Adrenal gland (tissue), 12 donors: ENCODE data around the gene APLP1. TPM values are rescaled to one million over a fixed set of nuclear protein-coding genes. Genes with fewer than 3 reads are reported as not detected.

Source experiments
- DNase-seq, 7 donors: peaks; one replicate each; pipeline ENCODE4 v3.0.0-alpha.2; 2019 to 2020
- H3K27ac ChIP-seq, 5 donors: fragments of 200-600 bp; sonication (generic) in 4 of 5; 1 replicate in 3 of 5; 2 replicates in 2 of 5; pipeline versions ENCODE4 v1.5.1 to v1.8.0; 2016 to 2020; ENCODE audit warnings: mild to moderate bottlenecking in 1 of 5
- H3K27me3 ChIP-seq: fragments of 200-600 bp; 2 replicates; pipeline ENCODE4 v1.8.0; 2021
- H3K36me3 ChIP-seq, 2 donors: fragments of 200-600 bp; replicated peaks in 1 of 2; 1 replicate in 1 of 2; 2 replicates in 1 of 2; pipeline versions ENCODE4 v1.5.1 to v1.8.0; 2018 to 2022
- H3K4me1 ChIP-seq, 2 donors: fragments of 200-600 bp; replicated peaks in 1 of 2; 1 replicate in 1 of 2; 2 replicates in 1 of 2; pipeline versions ENCODE4 v1.5.1 to v1.8.0; 2018 to 2021
- H3K4me3 ChIP-seq, 4 donors: fragments of 200-600 bp; sonication (generic) in 3 of 4; one replicate each; pipeline ENCODE4 v1.5.1; 2016 to 2018
- H3K9me3 ChIP-seq, 3 donors: fragments of 200-600 bp; sonication (generic) in 1 of 3; replicated peaks in 1 of 3; 1 replicate in 2 of 3; 2 replicates in 1 of 3; pipeline versions ENCODE4 v1.5.1 to v1.8.0; 2016 to 2021
- POLR2A ChIP-seq, 2 donors: fragments of 450-650 bp; IDR thresholded peaks; one replicate each; pipeline ENCODE4 v1.6.1; 2017; ENCODE audit warnings: antibody characterized with exemption in 2 of 2, mild to moderate bottlenecking in 2 of 2, moderate library complexity in 1 of 2
- WGBS, 4 donors: extraction: QIAGEN DNeasy Blood & Tissue Kit in 2 of 4; methylation state at CpG; one replicate each; pipeline versions ENCODE4 v1.1.5 to v1.1.7; 2013 to 2017; 5-methylcytosine and 5-hydroxymethylcytosine counted together
- intact Hi-C, 2 donors: fragments of 100-400 bp; cut with DNase I; formaldehyde crosslinking; loops; one replicate each; pipeline versions ENCODE4 v1.14.1 to v1.15.0; 2022 to 2023
- polyA plus RNA-seq, 3 donors: library from polyadenylated mRNA; stranded (reverse); fragments of 200-250 nt in 2 of 3; fragments of 350-450 nt in 1 of 3; fragmentation: Illumina TruSeq in 1 of 3; extraction: RNeasy Lipid Tissue Mini Kit (QIAGEN cat#74804) in 1 of 3; gene quantifications; one replicate each; pipeline ENCODE4 v1.2.3, GENCODE V29; 2013 to 2014
- small RNA-seq, 2 donors: library from RNA; depleted of rRNA; stranded (forward); fragments of <200 nt; gene quantifications; one replicate each; pipeline ENCODE3, GENCODE V24; 2016
- total RNA-seq, 9 donors: library from RNA; depleted of rRNA in 4 of 9; stranded (reverse); fragments of >200 nt in 4 of 9; fragments of 120-200 nt in 1 of 9; fragmentation: NEBNext Ultra II Directional in 1 of 9; extraction: Animal tissue kit (Norgen Biotek cat#: 25700) in 1 of 9; gene quantifications; one replicate each; pipeline versions ENCODE4 v1.1.0 to v1.2.4, GENCODE V29; 2013 to 2023
- TF ChIP-seq, protein P1 (sequence below), 6 experiments: fragments of 450-650 bp in 4 of 6; fragments of 200-600 bp in 2 of 6; sonication (generic) in 1 of 6; IDR thresholded peaks; 1 replicate in 5 of 6; 2 replicates in 1 of 6; pipeline versions ENCODE4 v1.5.1 to v1.8.0; 2016 to 2021; ENCODE audit warnings: antibody characterized with exemption in 6 of 6, mild to moderate bottlenecking in 2 of 6, moderate library complexity in 1 of 6
- donor health status: healthy with polysubstance abuse.
- donor health status: Bipolar disorder and iron deficiency.
- donor health status: DM: yes; HTN: yes; CAD: no.
- donor health status: DM: no; HTN: no; CAD: no.
- donor health status: DM: no; HTN: no; CAD: no.
- donor health status: DM: yes; HTN: yes; CAD: no.

The APLP1 gene
- total and polyA plus RNA-seq, 12 donors, result 1.0 to 278 (median 31.0) TPM

DNA sequence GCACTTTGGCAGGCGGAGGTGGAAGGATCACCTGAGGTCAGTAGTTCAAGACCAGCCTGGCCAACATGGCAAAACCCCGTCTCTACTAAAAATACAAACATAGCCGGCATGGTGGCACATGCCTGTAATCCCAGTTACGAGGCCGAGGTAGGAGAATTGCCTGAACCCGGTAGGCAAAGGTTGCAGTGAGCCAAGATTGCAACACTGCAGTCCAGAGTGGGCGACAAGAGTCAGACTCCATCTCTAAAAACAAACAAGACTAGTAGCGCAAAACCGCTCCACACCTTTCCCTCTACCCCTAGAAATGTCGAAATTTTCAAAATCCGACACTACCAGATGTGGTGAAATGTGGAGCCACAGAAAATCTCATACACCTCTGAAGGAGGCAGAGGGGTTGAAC is 50.9 kb downstream of the APLP1 start:
- no peaks in the 10 kb centered on the region for H3K9me3 ChIP-seq
- no peaks in the 10 kb centered on the region for H3K27me3 ChIP-seq
- H3K27ac ChIP-seq, result no peak overlapping the region
- no peak for TF ChIP-seq POLR2A (IDR thresholded peaks at IDR 0.05)
- TF ChIP-seq, protein P1, sequence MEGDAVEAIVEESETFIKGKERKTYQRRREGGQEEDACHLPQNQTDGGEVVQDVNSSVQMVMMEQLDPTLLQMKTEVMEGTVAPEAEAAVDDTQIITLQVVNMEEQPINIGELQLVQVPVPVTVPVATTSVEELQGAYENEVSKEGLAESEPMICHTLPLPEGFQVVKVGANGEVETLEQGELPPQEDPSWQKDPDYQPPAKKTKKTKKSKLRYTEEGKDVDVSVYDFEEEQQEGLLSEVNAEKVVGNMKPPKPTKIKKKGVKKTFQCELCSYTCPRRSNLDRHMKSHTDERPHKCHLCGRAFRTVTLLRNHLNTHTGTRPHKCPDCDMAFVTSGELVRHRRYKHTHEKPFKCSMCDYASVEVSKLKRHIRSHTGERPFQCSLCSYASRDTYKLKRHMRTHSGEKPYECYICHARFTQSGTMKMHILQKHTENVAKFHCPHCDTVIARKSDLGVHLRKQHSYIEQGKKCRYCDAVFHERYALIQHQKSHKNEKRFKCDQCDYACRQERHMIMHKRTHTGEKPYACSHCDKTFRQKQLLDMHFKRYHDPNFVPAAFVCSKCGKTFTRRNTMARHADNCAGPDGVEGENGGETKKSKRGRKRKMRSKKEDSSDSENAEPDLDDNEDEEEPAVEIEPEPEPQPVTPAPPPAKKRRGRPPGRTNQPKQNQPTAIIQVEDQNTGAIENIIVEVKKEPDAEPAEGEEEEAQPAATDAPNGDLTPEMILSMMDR (IDR thresholded peaks at IDR 0.05), result no peak
- H3K4me3 ChIP-seq, result no peak overlapping the region
- DNase-seq, result no peak
- intact Hi-C loops, result no loop called here
- H3K36me3 ChIP-seq, result no peaks in the 10 kb centered on the region
- H3K4me1 ChIP-seq, result no peaks in the 10 kb centered on the region
- WGBS, 4 donors, result 85 to 89% (median 86%) methylated on average over 11 of the region's 11 CpGs

DNA sequence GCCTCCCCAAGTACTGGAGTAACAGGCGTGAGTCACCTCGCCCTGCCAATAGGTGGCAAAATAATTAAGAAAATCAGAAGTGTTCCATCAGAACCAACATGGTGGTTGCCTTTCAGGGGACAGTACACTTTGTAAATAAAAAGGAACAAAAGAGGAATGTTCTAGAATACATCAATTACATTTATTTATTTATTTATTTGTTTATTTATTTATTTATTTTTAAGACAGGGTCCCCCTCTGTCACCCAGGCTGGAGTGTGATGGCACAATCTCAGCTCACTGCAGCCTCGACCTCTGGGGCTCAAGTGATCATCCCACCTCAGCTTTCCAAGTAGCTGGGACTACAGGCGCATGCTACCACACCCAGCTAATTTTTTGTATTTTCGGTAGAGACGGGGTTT is 52.6 kb downstream of the APLP1 start:
- no peak for DNase-seq
- Histone ChIP-seq H3K36me3 (no peaks in the 10 kb centered on the region), H3K27ac (no peak overlapping the region), H3K4me3 (no peak overlapping the region), H3K27me3 (no peaks in the 10 kb centered on the region), H3K4me1 (no peaks in the 10 kb centered on the region), H3K9me3 (peaks cover 0 to 5% (median 0%) of the 10 kb centered on the region in 3 donors)
- WGBS, 4 donors, result 74 to 83% (median 81%) methylated on average over 6 of the region's 6 CpGs
- TF ChIP-seq, protein P1 (IDR thresholded peaks at IDR 0.05), result no peak
- no peak for TF ChIP-seq POLR2A (IDR thresholded peaks at IDR 0.05)
- intact Hi-C loops, result no loop called here

DNA sequence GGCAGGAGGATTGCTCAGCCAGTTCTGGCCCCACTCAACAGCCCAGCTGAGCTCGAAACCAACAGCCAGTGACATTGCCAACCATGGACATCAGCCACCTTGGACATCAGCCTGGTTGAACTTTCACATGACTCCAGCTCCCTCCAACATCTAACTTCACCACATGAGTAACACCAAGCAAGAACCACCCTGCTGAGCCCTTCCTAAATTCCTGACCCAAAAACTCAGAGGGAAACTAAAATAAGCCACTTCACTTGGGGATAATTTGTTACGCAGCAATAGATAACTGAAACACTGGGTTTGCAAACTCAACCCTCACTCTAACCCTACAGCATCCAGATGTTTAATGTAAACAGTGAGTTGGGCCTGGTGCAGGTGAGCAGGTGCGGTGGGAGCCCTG is 57.1 kb downstream of the APLP1 start:
- Histone ChIP-seq H3K4me3 (no peak overlapping the region), H3K9me3 (peaks cover 0 to 5% (median 0%) of the 10 kb centered on the region in 3 donors), H3K36me3 (no peaks in the 10 kb centered on the region), H3K27me3 (no peaks in the 10 kb centered on the region), H3K4me1 (peaks cover 0 to 4% of the 10 kb centered on the region in 2 donors), H3K27ac (no peak overlapping the region)
- TF ChIP-seq, protein P1 (IDR thresholded peaks at IDR 0.05), result no peak
- TF ChIP-seq POLR2A (IDR thresholded peaks at IDR 0.05), result no peak
- intact Hi-C loops, result no loop called here
- no peak for DNase-seq
- 83 to 88% (median 85%) methylated on average over 3 of the region's 3 CpGs for WGBS, 4 donors

DNA sequence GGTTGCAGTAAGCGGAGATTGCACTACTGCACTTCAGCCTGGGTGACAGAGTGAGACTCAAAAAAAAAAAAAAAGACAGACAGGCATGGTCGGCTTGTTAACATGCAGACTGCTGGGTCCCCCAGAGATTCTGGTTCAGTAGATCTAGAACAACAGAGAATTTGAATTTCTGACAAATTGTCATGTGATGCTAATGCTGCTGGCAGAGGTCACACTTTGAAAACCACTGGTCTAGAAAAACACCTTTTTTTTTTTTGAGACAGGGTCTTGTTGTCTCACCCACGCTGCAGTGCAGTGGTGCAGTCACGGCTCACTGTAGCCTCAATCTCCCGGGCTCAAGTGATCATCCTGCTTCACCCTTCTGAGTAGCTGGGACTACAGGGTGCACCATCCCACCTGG is 60.1 kb downstream of the APLP1 start:
- H3K9me3 ChIP-seq, result peaks cover 0 to 5% (median 0%) of the 10 kb centered on the region in 3 donors
- H3K36me3 ChIP-seq, result no peaks in the 10 kb centered on the region
- H3K27ac ChIP-seq, result no peak overlapping the region
- WGBS, 4 donors, result 63 to 76% (median 71%) methylated on average over 4 to 5 of the region's 5 CpGs
- no peaks in the 10 kb centered on the region for H3K27me3 ChIP-seq
- H3K4me3 ChIP-seq, result no peak overlapping the region
- TF ChIP-seq, protein P1 (IDR thresholded peaks at IDR 0.05), result no peak
- TF ChIP-seq POLR2A (IDR thresholded peaks at IDR 0.05), result no peak
- DNase-seq, result no peak
- H3K4me1 ChIP-seq, result peaks cover 6 to 7% of the 10 kb centered on the region in 2 donors
- intact Hi-C loops, result no loop called here

Small RNAs within 50 kb of the gene (small RNA-seq; reads per million reads assigned to genes)
- 0 reads per million in 2 donors for gene RN7SL402P

Other genes with a start within 250 kb of the APLP1 start
- 10 to 100 TPM; 42.6 to 92.9 (median 74.6) TPM for gene RBM42, start 239.5 kb upstream of the APLP1 start, total RNA-seq
- 100 to 1,000 TPM in 1 of 3 donors, 10 to 100 TPM in 2; 23.9 to 107 (median 80.7) TPM for gene RBM42, start 239.5 kb upstream of the APLP1 start, polyA plus RNA-seq
- gene ETV2, start 226.8 kb upstream of the APLP1 start, total RNA-seq, result 1 to 10 TPM in 6 of 9 donors, under 1 TPM in 1, not detected in 2; 0.96 to 2.6 (median 2.1) TPM
- 1 to 10 TPM in 2 of 3 donors, under 1 TPM in 1; 0.38 to 5.3 (median 5.0) TPM for gene ETV2, start 226.8 kb upstream of the APLP1 start, polyA plus RNA-seq
- 100 to 1,000 TPM; 289 to 694 (median 493) TPM for gene COX6B1, start 220.3 kb upstream of the APLP1 start, total RNA-seq
- 1,000 to 10,000 TPM in 2 of 3 donors, 100 to 1,000 TPM in 1; 626 to 1,985 (median 1,187) TPM for gene COX6B1, start 220.3 kb upstream of the APLP1 start, polyA plus RNA-seq
- not detected for gene UPK1A, start 202.1 kb upstream of the APLP1 start, total RNA-seq
- gene UPK1A, start 202.1 kb upstream of the APLP1 start, polyA plus RNA-seq, result 1 to 10 TPM in 1 of 3 donors, not detected in 2; 1.2 TPM
- gene ZBTB32, start 164.0 kb upstream of the APLP1 start, total RNA-seq, result under 1 TPM in 1 of 9 donors, not detected in 8; 0.38 TPM
- under 1 TPM in 2 of 3 donors, not detected in 1; 0.27 to 0.40 TPM for gene ZBTB32, start 164.0 kb upstream of the APLP1 start, polyA plus RNA-seq
- gene KMT2B, start 150.6 kb upstream of the APLP1 start, total RNA-seq, result 10 to 100 TPM in 8 of 9 donors, 1 to 10 TPM in 1; 6.6 to 41.8 (median 19.8) TPM
- gene KMT2B, start 150.6 kb upstream of the APLP1 start, polyA plus RNA-seq, result 10 to 100 TPM; 10.1 to 97.3 (median 70.3) TPM
- 10 to 100 TPM in 6 of 9 donors, 1 to 10 TPM in 3; 4.9 to 35.3 (median 13.8) TPM for gene IGFLR1, start 126.1 kb upstream of the APLP1 start, total RNA-seq
- gene IGFLR1, start 126.1 kb upstream of the APLP1 start, polyA plus RNA-seq, result 10 to 100 TPM in 2 of 3 donors, 1 to 10 TPM in 1; 5.3 to 32.3 (median 21.5) TPM
- 10 to 100 TPM; 14.8 to 55.0 (median 32.7) TPM for gene U2AF1L4, start 123.2 kb upstream of the APLP1 start, total RNA-seq
- 100 to 1,000 TPM in 2 of 3 donors, 10 to 100 TPM in 1; 30.3 to 255 (median 104) TPM for gene U2AF1L4, start 123.2 kb upstream of the APLP1 start, polyA plus RNA-seq
- 100 to 1,000 TPM in 1 of 9 donors, 10 to 100 TPM in 8; 29.5 to 149 (median 71.0) TPM for gene PSENEN, start 122.9 kb upstream of the APLP1 start, total RNA-seq
- 100 to 1,000 TPM in 2 of 3 donors, 10 to 100 TPM in 1; 93.1 to 230 (median 174) TPM for gene PSENEN, start 122.9 kb upstream of the APLP1 start, polyA plus RNA-seq
- 10 to 100 TPM in 8 of 9 donors, 1 to 10 TPM in 1; 6.0 to 28.2 (median 12.5) TPM for gene LIN37, start 120.0 kb upstream of the APLP1 start, total RNA-seq
- gene LIN37, start 120.0 kb upstream of the APLP1 start, polyA plus RNA-seq, result 100 to 1,000 TPM in 1 of 3 donors, 10 to 100 TPM in 2; 11.3 to 137 (median 75.9) TPM
- 100 to 1,000 TPM in 7 of 9 donors, 10 to 100 TPM in 2; 21.1 to 431 (median 164) TPM for gene HSPB6, start 111.5 kb upstream of the APLP1 start, total RNA-seq
- gene HSPB6, start 111.5 kb upstream of the APLP1 start, polyA plus RNA-seq, result 100 to 1,000 TPM; 524 to 932 (median 718) TPM
- gene PROSER3, start 110.4 kb upstream of the APLP1 start, total RNA-seq, result 10 to 100 TPM in 5 of 9 donors, 1 to 10 TPM in 4; 4.4 to 18.5 (median 10.2) TPM
- gene PROSER3, start 110.4 kb upstream of the APLP1 start, polyA plus RNA-seq, result 10 to 100 TPM in 2 of 3 donors, 1 to 10 TPM in 1; 7.0 to 27.3 (median 14.7) TPM
- gene ARHGAP33, start 93.0 kb upstream of the APLP1 start, total RNA-seq, result 10 to 100 TPM in 3 of 9 donors, 1 to 10 TPM in 5, under 1 TPM in 1; 0.54 to 30.9 (median 5.4) TPM
- 10 to 100 TPM in 2 of 3 donors, 1 to 10 TPM in 1; 1.2 to 90.3 (median 27.9) TPM for gene ARHGAP33, start 93.0 kb upstream of the APLP1 start, polyA plus RNA-seq
- gene PRODH2, start 55.7 kb upstream of the APLP1 start, total RNA-seq, result under 1 TPM in 1 of 9 donors, not detected in 8; 0.46 TPM
- gene PRODH2, start 55.7 kb upstream of the APLP1 start, polyA plus RNA-seq, result under 1 TPM in 1 of 3 donors, not detected in 2; 0.07 TPM
- under 1 TPM in 1 of 9 donors, not detected in 8; 0.31 TPM for gene NPHS1, start 16.1 kb upstream of the APLP1 start, total RNA-seq
- not detected for gene NPHS1, start 16.1 kb upstream of the APLP1 start, polyA plus RNA-seq
- gene KIRREL2, start 11.7 kb upstream of the APLP1 start, total RNA-seq, result under 1 TPM in 4 of 9 donors, not detected in 5; 0.06 to 0.32 (median 0.11) TPM
- under 1 TPM; 0.03 to 0.24 (median 0.15) TPM for gene KIRREL2, start 11.7 kb upstream of the APLP1 start, polyA plus RNA-seq
- 10 to 100 TPM in 2 of 9 donors, 1 to 10 TPM in 7; 1.7 to 10.8 (median 6.7) TPM for gene NFKBID, start 32.0 kb downstream of the APLP1 start, total RNA-seq
- 10 to 100 TPM in 2 of 3 donors, 1 to 10 TPM in 1; 1.5 to 18.9 (median 14.7) TPM for gene NFKBID, start 32.0 kb downstream of the APLP1 start, polyA plus RNA-seq
- gene HCST, start 34.0 kb downstream of the APLP1 start, total RNA-seq, result 10 to 100 TPM in 5 of 9 donors, 1 to 10 TPM in 3, not detected in 1; 3.1 to 24.3 (median 10.3) TPM
- 10 to 100 TPM in 2 of 3 donors, 1 to 10 TPM in 1; 2.8 to 97.2 (median 41.4) TPM for gene HCST, start 34.0 kb downstream of the APLP1 start, polyA plus RNA-seq
- gene TYROBP, start 39.7 kb downstream of the APLP1 start, total RNA-seq, result 100 to 1,000 TPM in 7 of 9 donors, 10 to 100 TPM in 2; 11.8 to 323 (median 138) TPM
- gene TYROBP, start 39.7 kb downstream of the APLP1 start, polyA plus RNA-seq, result 100 to 1,000 TPM in 2 of 3 donors, 10 to 100 TPM in 1; 83.9 to 291 (median 290) TPM
- gene LRFN3, start 67.8 kb downstream of the APLP1 start, total RNA-seq, result 10 to 100 TPM in 7 of 9 donors, 1 to 10 TPM in 2; 1.7 to 23.3 (median 15.5) TPM
- gene LRFN3, start 67.8 kb downstream of the APLP1 start, polyA plus RNA-seq, result 1 to 10 TPM; 3.7 to 8.4 (median 7.1) TPM
- gene SDHAF1, start 126.6 kb downstream of the APLP1 start, total RNA-seq, result 10 to 100 TPM; 19.5 to 68.9 (median 25.2) TPM
- 10 to 100 TPM; 13.7 to 19.2 (median 15.9) TPM for gene SDHAF1, start 126.6 kb downstream of the APLP1 start, polyA plus RNA-seq
- under 1 TPM in 6 of 9 donors, not detected in 3; 0.14 to 0.53 (median 0.45) TPM for gene SYNE4, start 140.2 kb downstream of the APLP1 start, total RNA-seq
- gene SYNE4, start 140.2 kb downstream of the APLP1 start, polyA plus RNA-seq, result 1 to 10 TPM in 1 of 3 donors, under 1 TPM in 2; 0.18 to 3.0 (median 0.67) TPM
- gene ALKBH6, start 145.6 kb downstream of the APLP1 start, total RNA-seq, result 10 to 100 TPM; 16.8 to 30.6 (median 23.7) TPM
- 10 to 100 TPM; 18.5 to 39.8 (median 39.2) TPM for gene ALKBH6, start 145.6 kb downstream of the APLP1 start, polyA plus RNA-seq
- 10 to 100 TPM in 2 of 9 donors, 1 to 10 TPM in 7; 1.3 to 12.5 (median 6.4) TPM for gene CLIP3, start 164.3 kb downstream of the APLP1 start, total RNA-seq
- gene CLIP3, start 164.3 kb downstream of the APLP1 start, polyA plus RNA-seq, result 10 to 100 TPM in 2 of 3 donors, 1 to 10 TPM in 1; 8.3 to 20.1 (median 12.6) TPM
- gene THAP8, start 185.7 kb downstream of the APLP1 start, total RNA-seq, result 10 to 100 TPM in 3 of 9 donors, 1 to 10 TPM in 6; 3.2 to 15.9 (median 7.5) TPM
- 1 to 10 TPM; 3.2 to 6.0 (median 3.4) TPM for gene THAP8, start 185.7 kb downstream of the APLP1 start, polyA plus RNA-seq
- 1 to 10 TPM in 2 of 9 donors, under 1 TPM in 6, not detected in 1; 0.12 to 2.0 (median 0.69) TPM for gene WDR62, start 186.3 kb downstream of the APLP1 start, total RNA-seq
- gene WDR62, start 186.3 kb downstream of the APLP1 start, polyA plus RNA-seq, result 1 to 10 TPM in 1 of 3 donors, under 1 TPM in 2; 0.33 to 1.0 (median 0.77) TPM
- not detected for gene OVOL3, start 242.6 kb downstream of the APLP1 start, total RNA-seq
- gene OVOL3, start 242.6 kb downstream of the APLP1 start, polyA plus RNA-seq, result not detected
- 10 to 100 TPM; 38.0 to 88.3 (median 74.9) TPM for gene POLR2I, start 246.3 kb downstream of the APLP1 start, total RNA-seq
- 100 to 1,000 TPM in 1 of 3 donors, 10 to 100 TPM in 2; 58.5 to 127 (median 69.9) TPM for gene POLR2I, start 246.3 kb downstream of the APLP1 start, polyA plus RNA-seq
- gene TBCB, start 246.9 kb downstream of the APLP1 start, total RNA-seq, result 100 to 1,000 TPM in 7 of 9 donors, 10 to 100 TPM in 2; 88.8 to 233 (median 126) TPM
- 100 to 1,000 TPM; 124 to 230 (median 201) TPM for gene TBCB, start 246.9 kb downstream of the APLP1 start, polyA plus RNA-seq